ENCODE data around the gene GALNT3.

- TF ChIP-seq POLR2A (IDR thresholded peaks at IDR 0.05; ENCODE audit: low read length) (no peak), GATA1 (IDR thresholded peaks at IDR 0.05; ENCODE audit: low read depth, low read length) (no peak)
Measured at GRCh38 chr2:165827921-165828276, 33.9 kb upstream of the GALNT3 start.

Measured in erythroblast (primary cell).